Prostate gland (tissue), 2 donors: ENCODE results near the gene TMEM219. TPM values are rescaled to one million over a fixed set of nuclear protein-coding genes. Genes with fewer than 3 reads are reported as not detected.

Experiments
- DNase-seq: peaks from one replicate; pipeline ENCODE4 v3.0.0-alpha.2; 2019; ENCODE audit warnings: low spot score
- H3K27ac ChIP-seq, 2 donors: fragments of 200-600 bp; sonication (generic); 2 replicates each; pipeline ENCODE4 v1.5.1; 2017 to 2019
- H3K27me3 ChIP-seq: fragments of 200-600 bp; sonication (generic); replicated peaks from 2 replicates; pipeline ENCODE4 v1.5.1; 2019; ENCODE audit not compliant: insufficient read depth
- H3K36me3 ChIP-seq, 2 donors: fragments of 200-600 bp; sonication (generic); 1 replicate in 1 of 2; 2 replicates in 1 of 2; pipeline versions ENCODE4 v1.5.1 to v1.8.1; 2017 to 2019
- H3K4me1 ChIP-seq: fragments of 200-600 bp; sonication (generic); replicated peaks from 2 replicates; pipeline ENCODE4 v1.5.1; 2019
- H3K4me3 ChIP-seq, 2 donors: fragments of 200-600 bp; sonication (generic); 2 replicates each; pipeline ENCODE4 v1.5.1; 2017 to 2019
- H3K9me3 ChIP-seq: fragments of 200-600 bp; sonication (generic); 2 replicates; pipeline ENCODE4 v1.5.1; 2017
- CTCF ChIP-seq, 4 experiments: fragments of 200-600 bp in 2 of 4; fragments of 450-650 bp in 2 of 4; sonication (generic) in 2 of 4; IDR thresholded peaks; 1 replicate in 3 of 4; 2 replicates in 1 of 4; pipeline ENCODE4 v1.5.1; 2016 to 2019; ENCODE audit warnings: antibody characterized with exemption in 4 of 4, mild to moderate bottlenecking in 2 of 4, moderate library complexity in 2 of 4
- POLR2A ChIP-seq: fragments of 450-650 bp; IDR thresholded peaks from one replicate; pipeline ENCODE4 v1.6.1; 2016; ENCODE audit warnings: antibody characterized with exemption, mild to moderate bottlenecking
- POLR2AphosphoS5 ChIP-seq: sonication (generic); formaldehyde crosslinking; IDR thresholded peaks from one replicate; pipeline ENCODE4 v1.6.1; 2017; ENCODE audit warnings: antibody characterized with exemption
- WGBS: methylation state at CpG from one replicate; pipeline ENCODE4 v1.1.5; 2018; 5-methylcytosine and 5-hydroxymethylcytosine counted together
- intact Hi-C: fragments of 100-400 bp; cut with DNase I; formaldehyde crosslinking; loops from one replicate; pipeline ENCODE4 v1.14.2; 2022
- total RNA-seq, 2 donors: library from RNA; depleted of rRNA; stranded (reverse); fragments of >200 nt; gene quantifications; one replicate each; pipeline ENCODE4 v1.1.0, GENCODE V29; 2016

TMEM219 gene
- total RNA-seq, 2 donors from 2014 or later = 188 to 218 TPM

GRCh38 chr16:29989111-29989858 is 27.4 kb downstream of the TMEM219 start:
- H3K27me3 ChIP-seq = no peaks in the 10 kb centered on the region
- no peak for TF ChIP-seq POLR2AphosphoS5
- TF ChIP-seq CTCF (IDR thresholded peaks at IDR 0.05) = no peak
- no peak for TF ChIP-seq POLR2A
- H3K9me3 ChIP-seq = no peaks in the 10 kb centered on the region
- peaks cover under 1% of the 10 kb centered on the region for H3K4me1 ChIP-seq
- peaks cover 28 to 37% of the 10 kb centered on the region in 2 donors for H3K36me3 ChIP-seq
- no peak overlapping the region for H3K4me3 ChIP-seq
- DNase-seq = no peak
- intact Hi-C loops = no loop called here
- H3K27ac ChIP-seq = no peak overlapping the region
- WGBS = 84% methylated on average over 23 of the region's 23 CpGs

- H3K27ac ChIP-seq = no peak overlapping the region
- no peak for DNase-seq
- intact Hi-C loops = loop anchor here (10.0 kb wide), 1 partner anchor 65 kb away; the partner anchor contains the start of gene KCTD13
These were observed 28.2 kb downstream of the TMEM219 start for GRCh38 chr16:29990034-29990433.

GRCh38 chr16:29990883-29991570 is 29.1 kb downstream of the TMEM219 start:
- TF ChIP-seq POLR2A = no peak
- no peak for TF ChIP-seq POLR2AphosphoS5
- no peak for TF ChIP-seq CTCF (IDR thresholded peaks at IDR 0.05)
- H3K4me3 ChIP-seq = no peak overlapping the region
- intact Hi-C loops = loop anchor here (10.0 kb wide), 1 partner anchor 66 kb away; the partner anchor contains the start of gene KCTD13
- H3K36me3 ChIP-seq = peaks cover 12 to 25% of the 10 kb centered on the region in 2 donors
- DNase-seq = no peak
- peaks cover 6% of the 10 kb centered on the region for H3K4me1 ChIP-seq
- H3K27ac ChIP-seq = no peak overlapping the region
- 93% methylated on average over 31 of the region's 35 CpGs for WGBS
- H3K27me3 ChIP-seq = no peaks in the 10 kb centered on the region
- no peaks in the 10 kb centered on the region for H3K9me3 ChIP-seq

More at GRCh38 chr16:29990034-29990433, 28.2 kb downstream of the TMEM219 start:
- no peaks in the 10 kb centered on the region for H3K9me3 ChIP-seq
- peaks cover 6% of the 10 kb centered on the region for H3K4me1 ChIP-seq
- WGBS = 69% methylated on average over 2 of the region's 2 CpGs
- TF ChIP-seq POLR2A = no peak
- H3K27me3 ChIP-seq = no peaks in the 10 kb centered on the region
- H3K4me3 ChIP-seq = no peak overlapping the region
- H3K36me3 ChIP-seq = peaks cover 22 to 35% of the 10 kb centered on the region in 2 donors

- Histone ChIP-seq H3K4me3 (no peak overlapping the region), H3K27me3 (no peaks in the 10 kb centered on the region), H3K27ac (no peak overlapping the region), H3K36me3 (peaks cover 6 to 20% of the 10 kb centered on the region in 2 donors), H3K4me1 (peaks cover 6% of the 10 kb centered on the region), H3K9me3 (no peaks in the 10 kb centered on the region)
- intact Hi-C loops = loop anchor here (10.0 kb wide), 1 partner anchor 67 kb away; the partner anchor contains the start of gene KCTD13
- TF ChIP-seq POLR2AphosphoS5 (no peak), CTCF (IDR thresholded peaks at IDR 0.05) (no peak), POLR2A (no peak)
- no peak for DNase-seq
- WGBS = 76% methylated on average over 5 of the region's 5 CpGs
These were observed 29.7 kb downstream of the TMEM219 start for GRCh38 chr16:29991571-29991904.

GRCh38 chr16:29992344-29992967 is 30.6 kb downstream of the TMEM219 start:
- Histone ChIP-seq H3K36me3 (peaks cover 0 to 11% of the 10 kb centered on the region in 2 donors), H3K4me3 (no peak overlapping the region), H3K27me3 (no peaks in the 10 kb centered on the region), H3K27ac (no peak overlapping the region), H3K4me1 (peaks cover 10% of the 10 kb centered on the region), H3K9me3 (no peaks in the 10 kb centered on the region)
- no peak for DNase-seq
- WGBS = 47% methylated on average over 7 of the region's 7 CpGs
- TF ChIP-seq POLR2A = no peak
- TF ChIP-seq CTCF (IDR thresholded peaks at IDR 0.05) = no peak
- intact Hi-C loops = loop anchor here (10.0 kb wide), 1 partner anchor 68 kb away; the partner anchor contains the start of gene KCTD13
